AG10803 (cell line): ENCODE results near the gene CENPO.

Experiments used
- DNase-seq: peaks from one replicate; pipeline ENCODE4 v3.0.0; 2010; ENCODE audit warnings: low read depth
- H3K4me3 ChIP-seq: 2 replicates; pipeline ENCODE4 v1.5.1; 2011; ENCODE audit warnings: mild to moderate bottlenecking, low read length, control low read depth
- TF ChIP-seq, protein P1 (sequence below): conservative IDR thresholded peaks from 2 replicates; pipeline ENCODE4 v1.5.1; 2011; ENCODE audit warnings: mild to moderate bottlenecking, low read length, control low read depth, inconsistent platforms

The CENPO gene

DNA sequence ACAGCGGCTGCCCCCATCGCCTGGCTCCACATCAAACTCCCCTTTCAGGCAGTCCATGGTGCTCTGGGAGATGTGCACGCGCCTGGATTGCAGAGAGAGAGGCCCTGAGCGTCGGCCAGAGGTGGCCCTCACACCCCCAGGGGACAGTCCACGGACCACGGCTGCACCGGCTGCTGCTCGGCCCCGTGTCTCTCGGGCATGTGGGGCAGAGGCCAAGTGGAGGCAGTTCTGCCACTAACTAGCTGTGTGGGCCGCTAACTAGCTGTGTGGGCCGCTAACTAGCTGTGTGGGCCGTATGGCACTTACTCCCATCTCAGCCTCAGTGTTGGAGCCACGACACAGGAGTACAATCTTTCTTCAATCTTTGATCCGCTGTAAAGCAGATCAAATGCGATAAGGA lies 45.3 kb downstream of the CENPO start:
- TF ChIP-seq, protein P1, sequence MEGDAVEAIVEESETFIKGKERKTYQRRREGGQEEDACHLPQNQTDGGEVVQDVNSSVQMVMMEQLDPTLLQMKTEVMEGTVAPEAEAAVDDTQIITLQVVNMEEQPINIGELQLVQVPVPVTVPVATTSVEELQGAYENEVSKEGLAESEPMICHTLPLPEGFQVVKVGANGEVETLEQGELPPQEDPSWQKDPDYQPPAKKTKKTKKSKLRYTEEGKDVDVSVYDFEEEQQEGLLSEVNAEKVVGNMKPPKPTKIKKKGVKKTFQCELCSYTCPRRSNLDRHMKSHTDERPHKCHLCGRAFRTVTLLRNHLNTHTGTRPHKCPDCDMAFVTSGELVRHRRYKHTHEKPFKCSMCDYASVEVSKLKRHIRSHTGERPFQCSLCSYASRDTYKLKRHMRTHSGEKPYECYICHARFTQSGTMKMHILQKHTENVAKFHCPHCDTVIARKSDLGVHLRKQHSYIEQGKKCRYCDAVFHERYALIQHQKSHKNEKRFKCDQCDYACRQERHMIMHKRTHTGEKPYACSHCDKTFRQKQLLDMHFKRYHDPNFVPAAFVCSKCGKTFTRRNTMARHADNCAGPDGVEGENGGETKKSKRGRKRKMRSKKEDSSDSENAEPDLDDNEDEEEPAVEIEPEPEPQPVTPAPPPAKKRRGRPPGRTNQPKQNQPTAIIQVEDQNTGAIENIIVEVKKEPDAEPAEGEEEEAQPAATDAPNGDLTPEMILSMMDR, result no peak

GRCh38 chr2:24839729-24840128 lies 46.5 kb downstream of the CENPO start:
- TF ChIP-seq, protein P1, result no peak
- no peak overlapping the region for H3K4me3 ChIP-seq
- no peak for DNase-seq

More for the DNA sequence above, 45.3 kb downstream of the CENPO start:
- no peak for DNase-seq
- no peak overlapping the region for H3K4me3 ChIP-seq

GRCh38 chr2:24840164-24840869 lies 47.1 kb downstream of the CENPO start:
- no peak overlapping the region for H3K4me3 ChIP-seq
- DNase-seq, result no peak
- TF ChIP-seq, protein P1, result no peak

- TF ChIP-seq, protein P1, result no peak
- no peak for DNase-seq
Measured at GRCh38 chr2:24840962-24841945, 48.0 kb downstream of the CENPO start.

GRCh38 chr2:24842081-24843050 lies 49.1 kb downstream of the CENPO start:
- no peak for DNase-seq
- TF ChIP-seq, protein P1, result no peak
- H3K4me3 ChIP-seq, result no peak overlapping the region

More at GRCh38 chr2:24840962-24841945, 48.0 kb downstream of the CENPO start:
- no peak overlapping the region for H3K4me3 ChIP-seq

- H3K4me3 ChIP-seq, result no peak overlapping the region
- no peak for DNase-seq
- TF ChIP-seq, protein P1, result no peak
Measured at GRCh38 chr2:24843330-24843860, 50.2 kb downstream of the CENPO start.
